GM23338 (cell line): ENCODE measurements around the gene LCOR. TPM values are rescaled to one million over a fixed set of nuclear protein-coding genes. Genes with fewer than 3 reads are reported as not detected.

Source experiments
- ATAC-seq: fragments of 200-7000 bp; cut with Tn5 transposase; 3 replicates; pipeline ENCODE4 v1.9.1; 2020
- DNase-seq: peaks from one replicate; pipeline ENCODE4 v3.0.0-alpha.2; 2015; ENCODE audit warnings: low spot score
- H2AFZ ChIP-seq: fragments of 200-600 bp; sonication (generic); 2 replicates; pipeline ENCODE4 v1.8.0; 2016; ENCODE audit warnings: antibody characterized with exemption, mild to moderate bottlenecking, moderate library complexity
- H3F3A ChIP-seq: fragments of 200-600 bp; sonication (generic); replicated peaks from 2 replicates; pipeline ENCODE4 v1.8.0; 2017; ENCODE audit warnings: antibody characterized with exemption, mixed run types, low read depth
- H3K27ac ChIP-seq: fragments of 200-600 bp; sonication (generic); 2 replicates; pipeline ENCODE4 v1.6.1; 2016; ENCODE audit warnings: low read depth
- H3K27me3 ChIP-seq: fragments of 200-600 bp; sonication (generic); 2 replicates; pipeline ENCODE4 v1.8.0; 2016; ENCODE audit warnings: mild to moderate bottlenecking, mixed run types, moderate library complexity; ENCODE audit not compliant: insufficient read depth
- H3K36me3 ChIP-seq: fragments of 200-600 bp; sonication (generic); 2 replicates; pipeline ENCODE4 v1.8.0; 2016; ENCODE audit warnings: mild to moderate bottlenecking; ENCODE audit not compliant: insufficient read depth
- H3K4me1 ChIP-seq: fragments of 200-600 bp; sonication (generic); 2 replicates; pipeline ENCODE4 v1.8.0; 2016; ENCODE audit warnings: mild to moderate bottlenecking, moderate library complexity; ENCODE audit not compliant: insufficient read depth
- H3K4me2 ChIP-seq: fragments of 200-600 bp; sonication (generic); 2 replicates; pipeline ENCODE4 v1.7.1; 2017; ENCODE audit warnings: mixed run types
- H3K4me3 ChIP-seq: fragments of 200-600 bp; sonication (generic); 2 replicates; pipeline ENCODE4 v1.6.1; 2016; ENCODE audit warnings: mixed run types
- H3K79me2 ChIP-seq: fragments of 200-600 bp; sonication (generic); replicated peaks from 2 replicates; pipeline ENCODE4 v1.8.0; 2017; ENCODE audit warnings: mild to moderate bottlenecking; ENCODE audit not compliant: insufficient read depth
- H3K9me2 ChIP-seq: fragments of 200-600 bp; sonication (generic); 2 replicates; pipeline ENCODE4 v1.8.0; 2017; ENCODE audit not compliant: insufficient read depth
- H4K20me1 ChIP-seq: fragments of 200-600 bp; sonication (generic); replicated peaks from 2 replicates; pipeline ENCODE4 v1.8.0; 2017; ENCODE audit warnings: mild to moderate bottlenecking; ENCODE audit not compliant: insufficient read depth
- H3K27ac Mint-ChIP-seq: 2 replicates; pipeline ENCODE4 v1.8.0; 2020; ENCODE audit warnings: inconsistent platforms, mild to moderate bottlenecking, moderate library complexity, mixed read lengths
- H3K27me3 Mint-ChIP-seq: 3 replicates; pipeline ENCODE4 v1.8.0; 2022; ENCODE audit warnings: low read depth, mild to moderate bottlenecking, moderate library complexity, mixed read lengths, inconsistent platforms; ENCODE audit not compliant: insufficient read depth, poor library complexity
- H3K36me3 Mint-ChIP-seq: 3 replicates; pipeline ENCODE4 v1.8.0; 2021; ENCODE audit warnings: low read depth, mild to moderate bottlenecking, inconsistent platforms, moderate library complexity, mixed read lengths
- H3K4me1 Mint-ChIP-seq: 3 replicates; pipeline ENCODE4 v1.8.0; 2020; ENCODE audit warnings: mild to moderate bottlenecking, inconsistent platforms, mixed read lengths
- H3K4me3 Mint-ChIP-seq: 3 replicates; pipeline ENCODE4 v1.8.0; 2021; ENCODE audit warnings: moderate library complexity, mild to moderate bottlenecking, inconsistent platforms, mixed read lengths
- H3K9me3 Mint-ChIP-seq: 3 replicates; pipeline ENCODE4 v1.8.0; 2020; ENCODE audit warnings: moderate library complexity, mild to moderate bottlenecking, inconsistent platforms, mixed read lengths
- CREB1 ChIP-seq: fragments of 250-450 bp; sonication (Bioruptor Pico); IDR thresholded peaks from 2 replicates; pipeline ENCODE4 v1.5.0; 2020; ENCODE audit warnings: low read depth, mild to moderate bottlenecking, moderate library complexity
- EZH2 ChIP-seq: fragments of 200-600 bp; sonication (generic); IDR thresholded peaks from one replicate; pipeline ENCODE4 v1.8.0; 2017; ENCODE audit warnings: antibody characterized with exemption, mild to moderate bottlenecking, low read depth; ENCODE audit not compliant: unreplicated experiment
- EZH2phosphoT487 ChIP-seq: fragments of 200-600 bp; sonication (generic); IDR thresholded peaks from one replicate; pipeline ENCODE4 v1.8.1; 2018; ENCODE audit warnings: antibody characterized with exemption; ENCODE audit not compliant: unreplicated experiment
- JUNB ChIP-seq: IDR thresholded peaks from one replicate; pipeline ENCODE4 v1.6.1; 2016; ENCODE audit warnings: antibody characterized with exemption; ENCODE audit not compliant: unreplicated experiment
- NANOG ChIP-seq: IDR thresholded peaks from 2 replicates; pipeline ENCODE4 v1.6.1; 2016; ENCODE audit warnings: antibody characterized with exemption, borderline replicate concordance
- POLR2AphosphoS5 ChIP-seq: IDR thresholded peaks from 2 replicates; pipeline ENCODE4 v1.6.1; 2016; ENCODE audit warnings: antibody characterized with exemption, low read depth
- STAT1 ChIP-seq: IDR thresholded peaks from one replicate; pipeline ENCODE4 v1.6.1; 2016; ENCODE audit warnings: antibody characterized with exemption; ENCODE audit not compliant: unreplicated experiment
- ZNF114 ChIP-seq: fragments of 250-450 bp; sonication (Bioruptor Pico); IDR thresholded peaks from 2 replicates; pipeline ENCODE4 v1.5.0; 2020; ENCODE audit warnings: mild to moderate bottlenecking, moderate library complexity
- ZNF331 ChIP-seq: fragments of 250-450 bp; sonication (Bioruptor Pico); IDR thresholded peaks from 2 replicates; pipeline ENCODE4 v1.5.0; 2020; ENCODE audit warnings: low read depth, mild to moderate bottlenecking, moderate library complexity
- polyA plus RNA-seq: library from polyadenylated mRNA; unstranded; fragments of >200 nt; fragmentation: Nextera tagmentation; extraction: Ambion mirVana; gene quantifications from 2 replicates; pipeline ENCODE4 v1.2.1, GENCODE V29; 2016
- total RNA-seq: library from RNA; depleted of rRNA; stranded (reverse); fragments of >200 nt; shearing (Covaris generic); gene quantifications from 2 replicates; pipeline ENCODE4 v1.2.3, GENCODE V29; 2014
- TF ChIP-seq, protein P1 (sequence below): IDR thresholded peaks from one replicate; pipeline ENCODE4 v1.6.1; 2018; ENCODE audit warnings: antibody characterized with exemption; ENCODE audit not compliant: unreplicated experiment
- TF ChIP-seq, protein P2 (sequence below), 2 experiments: fragments of 200-600 bp in 1 of 2; sonication (generic) in 1 of 2; conservative IDR thresholded peaks; 2 replicates each; pipeline versions ENCODE4 v1.5.1 to v1.6.1; 2016 to 2017; ENCODE audit warnings: antibody characterized with exemption in 2 of 2, low read depth in 2 of 2, mild to moderate bottlenecking in 2 of 2, moderate library complexity in 1 of 2
- TF ChIP-seq, protein P3 (sequence below): IDR thresholded peaks from 2 replicates; pipeline ENCODE4 v1.6.1; 2016; ENCODE audit warnings: antibody characterized with exemption
- TF ChIP-seq, protein P4 (sequence below): fragments of 250-450 bp; sonication (Bioruptor Pico); IDR thresholded peaks from 2 replicates; pipeline ENCODE4 v1.5.0; 2020; ENCODE audit warnings: mild to moderate bottlenecking, moderate library complexity

Gene LCOR
- total and polyA plus RNA-seq, 2 experiments from 2014 or later = 6.9 to 14.9 TPM

DNA sequence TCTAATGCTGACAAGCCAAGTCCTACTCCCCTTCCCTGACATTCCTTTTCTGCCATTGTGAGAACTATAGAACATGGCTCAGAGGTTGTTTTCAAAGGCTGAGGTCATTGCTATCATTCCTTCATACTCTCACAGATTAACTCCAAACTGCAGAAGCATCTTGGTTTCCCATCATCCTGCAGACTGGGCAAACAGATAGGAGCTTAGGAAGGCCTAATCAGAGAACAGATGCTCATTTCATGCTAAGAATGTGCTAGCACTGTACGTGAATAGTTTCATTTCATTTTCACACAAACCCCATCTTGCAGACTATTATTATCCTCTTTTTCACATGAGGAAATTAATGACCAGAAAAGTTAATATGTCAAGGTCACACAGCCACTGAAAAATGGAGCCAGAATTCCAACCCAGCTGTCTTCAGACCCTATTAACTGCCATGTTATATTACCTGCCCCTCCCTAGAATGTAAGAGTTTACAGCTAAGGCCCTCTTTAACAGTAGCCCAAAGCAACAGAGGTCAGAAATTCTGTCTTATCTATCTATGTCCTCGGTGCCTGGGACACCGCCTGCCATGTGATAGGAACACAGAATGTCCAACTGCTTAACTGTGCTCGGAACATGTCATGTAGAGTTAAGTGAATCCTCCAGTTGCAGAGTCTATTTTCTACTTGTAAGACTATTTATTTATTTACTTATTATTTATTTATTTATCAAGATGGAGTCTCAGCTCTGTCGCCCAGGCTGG, 2.9 kb upstream of the LCOR start:
- H3K4me3 Mint-ChIP-seq = no peak overlapping the region
- TF ChIP-seq CREB1 (CRISPR knock-in tag) (no peak), ZNF331 (CRISPR knock-in tag) (no peak), ZNF114 (CRISPR knock-in tag) (no peak), POLR2AphosphoS5 (no peak), JUNB (no peak), EZH2phosphoT487 (no peak), NANOG (no peak), STAT1 (no peak), EZH2 (no peak)
- TF ChIP-seq, protein P1, sequence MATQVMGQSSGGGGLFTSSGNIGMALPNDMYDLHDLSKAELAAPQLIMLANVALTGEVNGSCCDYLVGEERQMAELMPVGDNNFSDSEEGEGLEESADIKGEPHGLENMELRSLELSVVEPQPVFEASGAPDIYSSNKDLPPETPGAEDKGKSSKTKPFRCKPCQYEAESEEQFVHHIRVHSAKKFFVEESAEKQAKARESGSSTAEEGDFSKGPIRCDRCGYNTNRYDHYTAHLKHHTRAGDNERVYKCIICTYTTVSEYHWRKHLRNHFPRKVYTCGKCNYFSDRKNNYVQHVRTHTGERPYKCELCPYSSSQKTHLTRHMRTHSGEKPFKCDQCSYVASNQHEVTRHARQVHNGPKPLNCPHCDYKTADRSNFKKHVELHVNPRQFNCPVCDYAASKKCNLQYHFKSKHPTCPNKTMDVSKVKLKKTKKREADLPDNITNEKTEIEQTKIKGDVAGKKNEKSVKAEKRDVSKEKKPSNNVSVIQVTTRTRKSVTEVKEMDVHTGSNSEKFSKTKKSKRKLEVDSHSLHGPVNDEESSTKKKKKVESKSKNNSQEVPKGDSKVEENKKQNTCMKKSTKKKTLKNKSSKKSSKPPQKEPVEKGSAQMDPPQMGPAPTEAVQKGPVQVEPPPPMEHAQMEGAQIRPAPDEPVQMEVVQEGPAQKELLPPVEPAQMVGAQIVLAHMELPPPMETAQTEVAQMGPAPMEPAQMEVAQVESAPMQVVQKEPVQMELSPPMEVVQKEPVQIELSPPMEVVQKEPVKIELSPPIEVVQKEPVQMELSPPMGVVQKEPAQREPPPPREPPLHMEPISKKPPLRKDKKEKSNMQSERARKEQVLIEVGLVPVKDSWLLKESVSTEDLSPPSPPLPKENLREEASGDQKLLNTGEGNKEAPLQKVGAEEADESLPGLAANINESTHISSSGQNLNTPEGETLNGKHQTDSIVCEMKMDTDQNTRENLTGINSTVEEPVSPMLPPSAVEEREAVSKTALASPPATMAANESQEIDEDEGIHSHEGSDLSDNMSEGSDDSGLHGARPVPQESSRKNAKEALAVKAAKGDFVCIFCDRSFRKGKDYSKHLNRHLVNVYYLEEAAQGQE = no peak
- TF ChIP-seq, protein P2, sequence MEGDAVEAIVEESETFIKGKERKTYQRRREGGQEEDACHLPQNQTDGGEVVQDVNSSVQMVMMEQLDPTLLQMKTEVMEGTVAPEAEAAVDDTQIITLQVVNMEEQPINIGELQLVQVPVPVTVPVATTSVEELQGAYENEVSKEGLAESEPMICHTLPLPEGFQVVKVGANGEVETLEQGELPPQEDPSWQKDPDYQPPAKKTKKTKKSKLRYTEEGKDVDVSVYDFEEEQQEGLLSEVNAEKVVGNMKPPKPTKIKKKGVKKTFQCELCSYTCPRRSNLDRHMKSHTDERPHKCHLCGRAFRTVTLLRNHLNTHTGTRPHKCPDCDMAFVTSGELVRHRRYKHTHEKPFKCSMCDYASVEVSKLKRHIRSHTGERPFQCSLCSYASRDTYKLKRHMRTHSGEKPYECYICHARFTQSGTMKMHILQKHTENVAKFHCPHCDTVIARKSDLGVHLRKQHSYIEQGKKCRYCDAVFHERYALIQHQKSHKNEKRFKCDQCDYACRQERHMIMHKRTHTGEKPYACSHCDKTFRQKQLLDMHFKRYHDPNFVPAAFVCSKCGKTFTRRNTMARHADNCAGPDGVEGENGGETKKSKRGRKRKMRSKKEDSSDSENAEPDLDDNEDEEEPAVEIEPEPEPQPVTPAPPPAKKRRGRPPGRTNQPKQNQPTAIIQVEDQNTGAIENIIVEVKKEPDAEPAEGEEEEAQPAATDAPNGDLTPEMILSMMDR (conservative IDR thresholded peaks at IDR 0.05; ENCODE audit: low read depth in 2 of 2) = no peak
- TF ChIP-seq, protein P3, sequence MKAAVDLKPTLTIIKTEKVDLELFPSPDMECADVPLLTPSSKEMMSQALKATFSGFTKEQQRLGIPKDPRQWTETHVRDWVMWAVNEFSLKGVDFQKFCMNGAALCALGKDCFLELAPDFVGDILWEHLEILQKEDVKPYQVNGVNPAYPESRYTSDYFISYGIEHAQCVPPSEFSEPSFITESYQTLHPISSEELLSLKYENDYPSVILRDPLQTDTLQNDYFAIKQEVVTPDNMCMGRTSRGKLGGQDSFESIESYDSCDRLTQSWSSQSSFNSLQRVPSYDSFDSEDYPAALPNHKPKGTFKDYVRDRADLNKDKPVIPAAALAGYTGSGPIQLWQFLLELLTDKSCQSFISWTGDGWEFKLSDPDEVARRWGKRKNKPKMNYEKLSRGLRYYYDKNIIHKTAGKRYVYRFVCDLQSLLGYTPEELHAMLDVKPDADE = no peak
- TF ChIP-seq, protein P4, sequence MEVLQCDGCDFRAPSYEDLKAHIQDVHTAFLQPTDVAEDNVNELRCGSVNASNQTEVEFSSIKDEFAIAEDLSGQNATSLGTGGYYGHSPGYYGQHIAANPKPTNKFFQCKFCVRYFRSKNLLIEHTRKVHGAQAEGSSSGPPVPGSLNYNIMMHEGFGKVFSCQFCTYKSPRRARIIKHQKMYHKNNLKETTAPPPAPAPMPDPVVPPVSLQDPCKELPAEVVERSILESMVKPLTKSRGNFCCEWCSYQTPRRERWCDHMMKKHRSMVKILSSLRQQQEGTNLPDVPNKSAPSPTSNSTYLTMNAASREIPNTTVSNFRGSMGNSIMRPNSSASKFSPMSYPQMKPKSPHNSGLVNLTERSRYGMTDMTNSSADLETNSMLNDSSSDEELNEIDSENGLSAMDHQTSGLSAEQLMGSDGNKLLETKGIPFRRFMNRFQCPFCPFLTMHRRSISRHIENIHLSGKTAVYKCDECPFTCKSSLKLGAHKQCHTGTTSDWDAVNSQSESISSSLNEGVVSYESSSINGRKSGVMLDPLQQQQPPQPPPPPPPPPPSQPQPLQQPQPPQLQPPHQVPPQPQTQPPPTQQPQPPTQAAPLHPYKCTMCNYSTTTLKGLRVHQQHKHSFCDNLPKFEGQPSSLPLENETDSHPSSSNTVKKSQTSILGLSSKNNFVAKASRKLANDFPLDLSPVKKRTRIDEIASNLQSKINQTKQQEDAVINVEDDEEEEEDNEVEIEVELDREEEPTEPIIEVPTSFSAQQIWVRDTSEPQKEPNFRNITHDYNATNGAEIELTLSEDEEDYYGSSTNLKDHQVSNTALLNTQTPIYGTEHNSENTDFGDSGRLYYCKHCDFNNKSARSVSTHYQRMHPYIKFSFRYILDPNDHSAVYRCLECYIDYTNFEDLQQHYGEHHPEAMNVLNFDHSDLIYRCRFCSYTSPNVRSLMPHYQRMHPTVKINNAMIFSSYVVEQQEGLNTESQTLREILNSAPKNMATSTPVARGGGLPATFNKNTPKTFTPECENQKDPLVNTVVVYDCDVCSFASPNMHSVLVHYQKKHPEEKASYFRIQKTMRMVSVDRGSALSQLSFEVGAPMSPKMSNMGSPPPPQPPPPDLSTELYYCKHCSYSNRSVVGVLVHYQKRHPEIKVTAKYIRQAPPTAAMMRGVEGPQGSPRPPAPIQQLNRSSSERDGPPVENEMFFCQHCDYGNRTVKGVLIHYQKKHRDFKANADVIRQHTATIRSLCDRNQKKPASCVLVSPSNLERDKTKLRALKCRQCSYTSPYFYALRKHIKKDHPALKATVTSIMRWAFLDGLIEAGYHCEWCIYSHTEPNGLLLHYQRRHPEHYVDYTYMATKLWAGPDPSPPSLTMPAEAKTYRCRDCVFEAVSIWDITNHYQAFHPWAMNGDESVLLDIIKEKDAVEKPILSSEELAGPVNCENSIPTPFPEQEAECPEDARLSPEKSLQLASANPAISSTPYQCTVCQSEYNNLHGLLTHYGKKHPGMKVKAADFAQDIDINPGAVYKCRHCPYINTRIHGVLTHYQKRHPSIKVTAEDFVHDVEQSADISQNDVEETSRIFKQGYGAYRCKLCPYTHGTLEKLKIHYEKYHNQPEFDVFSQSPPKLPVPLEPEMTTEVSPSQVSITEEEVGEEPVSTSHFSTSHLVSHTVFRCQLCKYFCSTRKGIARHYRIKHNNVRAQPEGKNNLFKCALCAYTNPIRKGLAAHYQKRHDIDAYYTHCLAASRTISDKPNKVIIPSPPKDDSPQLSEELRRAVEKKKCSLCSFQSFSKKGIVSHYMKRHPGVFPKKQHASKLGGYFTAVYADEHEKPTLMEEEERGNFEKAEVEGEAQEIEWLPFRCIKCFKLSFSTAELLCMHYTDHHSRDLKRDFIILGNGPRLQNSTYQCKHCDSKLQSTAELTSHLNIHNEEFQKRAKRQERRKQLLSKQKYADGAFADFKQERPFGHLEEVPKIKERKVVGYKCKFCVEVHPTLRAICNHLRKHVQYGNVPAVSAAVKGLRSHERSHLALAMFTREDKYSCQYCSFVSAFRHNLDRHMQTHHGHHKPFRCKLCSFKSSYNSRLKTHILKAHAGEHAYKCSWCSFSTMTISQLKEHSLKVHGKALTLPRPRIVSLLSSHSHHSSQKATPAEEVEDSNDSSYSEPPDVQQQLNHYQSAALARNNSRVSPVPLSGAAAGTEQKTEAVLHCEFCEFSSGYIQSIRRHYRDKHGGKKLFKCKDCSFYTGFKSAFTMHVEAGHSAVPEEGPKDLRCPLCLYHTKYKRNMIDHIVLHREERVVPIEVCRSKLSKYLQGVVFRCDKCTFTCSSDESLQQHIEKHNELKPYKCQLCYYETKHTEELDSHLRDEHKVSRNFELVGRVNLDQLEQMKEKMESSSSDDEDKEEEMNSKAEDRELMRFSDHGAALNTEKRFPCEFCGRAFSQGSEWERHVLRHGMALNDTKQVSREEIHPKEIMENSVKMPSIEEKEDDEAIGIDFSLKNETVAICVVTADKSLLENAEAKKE (CRISPR knock-in tag) = no peak
- ATAC-seq = no peak

More for the DNA sequence above, 2.9 kb upstream of the LCOR start:
- Histone ChIP-seq H3F3A (no peaks in the 10 kb centered on the region), H3K9me2 (no peaks in the 10 kb centered on the region), H3K27ac (no peak overlapping the region), H3K4me3 (no peak overlapping the region), H4K20me1 (peaks cover 2% of the 10 kb centered on the region), H3K79me2 (peaks cover 9% of the 10 kb centered on the region), H2AFZ (no peak overlapping the region), H3K4me2 (no peak overlapping the region), H3K27me3 (peaks cover 51% of the 10 kb centered on the region), H3K4me1 (peaks cover 3% of the 10 kb centered on the region), H3K36me3 (no peaks in the 10 kb centered on the region)
- Mint-ChIP-seq H3K4me1 (peaks cover 10% of the 10 kb centered on the region), H3K9me3 (no peaks in the 10 kb centered on the region; the same call in 2 of the 3 replicates), H3K27ac (no peak overlapping the region), H3K27me3 (peaks cover 11% of the 10 kb centered on the region), H3K36me3 (no peaks in the 10 kb centered on the region; the same call in 2 of the 3 replicates)
- no peak for DNase-seq
